HCT116 (cell line): ENCODE measurements around the gene MANEAL. TPM values are rescaled to one million over a fixed set of nuclear protein-coding genes. Genes with fewer than 3 reads are reported as not detected.

Experiments
- ATAC-seq: fragments of 200-7000 bp; cut with Tn5 transposase; 2 replicates; pipeline ENCODE4 v1.9.1; 2020; ENCODE audit warnings: mild to moderate bottlenecking, moderate library complexity
- BruUV-seq: library from RNA; stranded (reverse); fragments of 400-500 nt; replicated peaks from 2 replicates; lab custom pipeline; 2021; lab: Mats Ljungman, UMichigan
- CTCF ChIA-PET: fragments of 300-600 bp; sonication (Branson Sonifier 250); formaldehyde crosslinking; loops from one replicate; lab custom pipeline; 2021; ENCODE audit warnings: antibody characterized with exemption; lab: Charles Lee
- POLR2A ChIA-PET: fragments of 300-600, 350-600 bp; sonication (Branson Sonifier 250); formaldehyde crosslinking; loops from one replicate; lab custom pipeline; 2021; ENCODE audit warnings: antibody characterized with exemption; lab: Charles Lee
- RAD21 ChIA-PET, 2 experiments: fragments of 300-600 bp; sonication (Branson Sonifier 250); formaldehyde crosslinking; loops; one replicate each; lab custom pipeline; 2023; ENCODE audit warnings: low total read pairs in 2 of 2; ENCODE audit not compliant: uncharacterized antibody in 2 of 2, unreplicated experiment in 2 of 2, low non-redundant PET in 1 of 2; lab: Charles Lee
- DNase-seq: peaks from one replicate; pipeline ENCODE4 v3.0.0-alpha.2; 2010; ENCODE audit warnings: low read depth, low spot score
- H2AFZ ChIP-seq: fragments of 200-600 bp; shearing (Covaris generic), sonication (generic); 2 replicates; pipeline ENCODE4 v1.6.1; 2017; ENCODE audit warnings: low read depth, mixed run types, mixed read lengths, antibody characterized with exemption, low read length; ENCODE audit not compliant: poor library complexity, severe bottlenecking
- H3K27ac ChIP-seq: 2 replicates; pipeline ENCODE4 v1.5.1; 2012; ENCODE audit warnings: low read depth, low read length
- H3K27me3 ChIP-seq: fragments of 200-600 bp; sonication (generic); 2 replicates; pipeline ENCODE4 v1.6.1; 2016; ENCODE audit warnings: mixed run types, low read length, mixed read lengths; ENCODE audit not compliant: insufficient read depth
- H3K36me3 ChIP-seq, 2 experiments: fragments of 200-500 bp in 1 of 2; fragments of 200-600 bp in 1 of 2; sonication (Bioruptor generic) in 1 of 2; sonication (generic) in 1 of 2; 2 replicates each; pipeline versions ENCODE4 v1.5.1 to v1.6.1; 2014 to 2016; ENCODE audit warnings: low read length in 2 of 2, inconsistent platforms in 1 of 2, mixed read lengths in 1 of 2, mixed run types in 1 of 2; ENCODE audit not compliant: insufficient read depth in 2 of 2, control insufficient read depth in 1 of 2
- H3K4me1 ChIP-seq, 2 experiments: fragments of 200-600 bp in 1 of 2; sonication (generic) in 1 of 2; 2 replicates each; pipeline versions ENCODE4 v1.5.1 to v1.6.1; 2012 to 2017; ENCODE audit warnings: low read length in 2 of 2, inconsistent platforms in 1 of 2, mild to moderate bottlenecking in 1 of 2, mixed read lengths in 1 of 2, mixed run types in 1 of 2, moderate library complexity in 1 of 2; ENCODE audit not compliant: insufficient read depth in 2 of 2, control insufficient read depth in 1 of 2
- H3K4me2 ChIP-seq: fragments of 200-600 bp; sonication (generic); 2 replicates; pipeline ENCODE4 v1.6.1; 2017; ENCODE audit warnings: mixed run types, low read length, mixed read lengths
- H3K4me3 ChIP-seq, 2 experiments: fragments of 200-600 bp in 1 of 2; sonication (generic) in 1 of 2; replicated peaks in 1 of 2; 2 replicates each; pipeline ENCODE4 v1.5.1; 2011 to 2016; ENCODE audit warnings: low read length in 2 of 2, control low read depth in 1 of 2, low read depth in 1 of 2, mild to moderate bottlenecking in 1 of 2, mixed read lengths in 1 of 2, mixed run types in 1 of 2
- H3K79me2 ChIP-seq: fragments of 200-600 bp; sonication (generic); 2 replicates; pipeline ENCODE4 v1.6.1; 2017; ENCODE audit warnings: mild to moderate bottlenecking, mixed run types, low read length, moderate library complexity, mixed read lengths; ENCODE audit not compliant: insufficient read depth
- H3K9ac ChIP-seq: fragments of 200-600 bp; sonication (generic); 2 replicates; pipeline ENCODE4 v1.6.1; 2016; ENCODE audit warnings: low read length, mixed read lengths
- H3K9me2 ChIP-seq: fragments of 200-600 bp; sonication (generic), shearing (Covaris generic); 2 replicates; pipeline ENCODE4 v1.6.1; 2017; ENCODE audit warnings: mixed run types, mild to moderate bottlenecking, moderate library complexity; ENCODE audit not compliant: insufficient read depth
- H3K9me3 ChIP-seq, 2 experiments: fragments of 200-500 bp in 1 of 2; fragments of 200-600 bp in 1 of 2; sonication (Bioruptor generic) in 1 of 2; sonication (generic) in 1 of 2; 2 replicates each; pipeline ENCODE4 v1.6.1; 2014 to 2017; ENCODE audit warnings: low read length in 2 of 2, mixed read lengths in 2 of 2, inconsistent platforms in 1 of 2, low read depth in 1 of 2, mild to moderate bottlenecking in 1 of 2, mixed run types in 1 of 2, moderate library complexity in 1 of 2; ENCODE audit not compliant: control insufficient read depth in 1 of 2, insufficient read depth in 1 of 2
- H4K20me1 ChIP-seq: fragments of 200-600 bp; sonication (generic), shearing (Covaris generic); 2 replicates; pipeline ENCODE4 v1.6.1; 2017; ENCODE audit warnings: mixed run types, mild to moderate bottlenecking, moderate library complexity; ENCODE audit not compliant: insufficient read depth
- ATF3 ChIP-seq: IDR thresholded peaks from 2 replicates; pipeline ENCODE4 v1.6.1; 2012
- CEBPB ChIP-seq: IDR thresholded peaks from 2 replicates; pipeline ENCODE4 v1.6.1; 2012; ENCODE audit warnings: low read depth
- CTCF ChIP-seq, 3 experiments: fragments of 200-600 bp in 1 of 3; sonication (generic) in 1 of 3; IDR thresholded peaks in 2 of 3; conservative IDR thresholded peaks in 1 of 3; 2 replicates each; pipeline ENCODE4 v1.5.1; 2012 to 2017; ENCODE audit warnings: low read depth in 2 of 3, low read length in 2 of 3, antibody characterized with exemption in 1 of 3, borderline replicate concordance in 1 of 3, control low read depth in 1 of 3, mild to moderate bottlenecking in 1 of 3, mixed read lengths in 1 of 3, mixed run types in 1 of 3, moderate library complexity in 1 of 3; ENCODE audit not compliant: insufficient read depth in 1 of 3
- EGR1 ChIP-seq: IDR thresholded peaks from 2 replicates; pipeline ENCODE4 v1.6.1; 2012; ENCODE audit warnings: low read depth
- ELF1 ChIP-seq: IDR thresholded peaks from 2 replicates; pipeline ENCODE4 v1.6.1; 2012; ENCODE audit warnings: low read depth, borderline replicate concordance
- EZH2 ChIP-seq: fragments of 200-600 bp; sonication (generic); IDR thresholded peaks from 2 replicates; pipeline ENCODE4 v1.6.1; 2017; ENCODE audit warnings: antibody characterized with exemption, mixed run types
- EZH2phosphoT487 ChIP-seq: fragments of 200-600 bp; IDR thresholded peaks from 2 replicates; pipeline ENCODE4 v1.6.1; 2018; ENCODE audit warnings: antibody characterized with exemption, borderline replicate concordance
- FOSL1 ChIP-seq: IDR thresholded peaks from 2 replicates; pipeline ENCODE4 v1.6.1; 2012; ENCODE audit warnings: low read depth
- JUND ChIP-seq: IDR thresholded peaks from 2 replicates; pipeline ENCODE4 v1.6.1; 2012
- MAX ChIP-seq: IDR thresholded peaks from 2 replicates; pipeline ENCODE4 v1.6.1; 2012
- POLR2A ChIP-seq: IDR thresholded peaks from 2 replicates; pipeline ENCODE4 v1.7.0; 2011; ENCODE audit warnings: borderline replicate concordance; ENCODE audit not compliant: insufficient read depth, insufficient read length; ENCODE audit errors: extremely low read depth
- POLR2AphosphoS5 ChIP-seq: IDR thresholded peaks from 2 replicates; pipeline ENCODE4 v1.6.1; 2011; ENCODE audit warnings: mild to moderate bottlenecking, low read depth, low read length, moderate library complexity
- RAD21 ChIP-seq: IDR thresholded peaks from 2 replicates; pipeline ENCODE4 v1.6.1; 2012; ENCODE audit warnings: low read depth, mild to moderate bottlenecking
- REST ChIP-seq: IDR thresholded peaks from 2 replicates; pipeline ENCODE4 v1.6.1; 2012; ENCODE audit warnings: low read depth
- SIN3A ChIP-seq: IDR thresholded peaks from 2 replicates; pipeline ENCODE4 v1.6.1; 2012; ENCODE audit warnings: low read depth
- SP1 ChIP-seq: IDR thresholded peaks from 2 replicates; pipeline ENCODE4 v1.6.1; 2012; ENCODE audit warnings: low read depth
- TCF7L2 ChIP-seq: IDR thresholded peaks from 2 replicates; pipeline ENCODE4 v1.7.0; 2011; ENCODE audit warnings: borderline replicate concordance, inconsistent platforms; ENCODE audit not compliant: insufficient read depth, insufficient read length; ENCODE audit errors: extremely low read depth
- YY1 ChIP-seq: IDR thresholded peaks from 2 replicates; pipeline ENCODE4 v1.6.1; 2011; ENCODE audit warnings: low read length, low read depth, moderate library complexity, mild to moderate bottlenecking; ENCODE audit not compliant: insufficient replicate concordance; ENCODE audit errors: extremely low read depth
- ZFX ChIP-seq: fragments of 450-650 bp; IDR thresholded peaks from 2 replicates; pipeline ENCODE4 v1.6.1; 2017
- ZNF274 ChIP-seq: fragments of 200-500 bp; sonication (Bioruptor generic); IDR thresholded peaks from 2 replicates; pipeline ENCODE4 v1.6.1; 2014; ENCODE audit warnings: mild to moderate bottlenecking, low read depth, low read length, inconsistent platforms
- intact Hi-C: fragments of 100-400 bp; cut with micrococcal nuclease; formaldehyde crosslinking; loops from 2 replicates; pipeline ENCODE4 v1.10.0; 2022
- total RNA-seq: library from RNA; stranded (reverse); gene quantifications from one replicate; pipeline ENCODE4 v1.2.1, GENCODE V29; 2021; ENCODE audit not compliant: unreplicated experiment

MANEAL gene
- total RNA-seq, 1 experiment from 2014 or later: 17.3 TPM

- peaks cover 64% of the 10 kb centered on the region for H3K79me2 ChIP-seq
- TF ChIP-seq JUND (no peak), POLR2AphosphoS5 (no peak; the same call in 1 of the 2 replicates), CTCF (IDR thresholded peaks at IDR 0.05 in 2 of 3, conservative IDR thresholded peaks at IDR 0.05 in 1 of 3; ENCODE audit: borderline replicate concordance in 1 of 3, insufficient read depth in 1 of 3, low read depth in 2 of 3, low read length in 2 of 3) (0 out of 6 replicates have a peak, but pooled peaks of 1 of the 3 experiments have one; percentile 8), EGR1 (peak; percentile 30; the same call in 1 of the 2 replicates), FOSL1 (no peak), ELF1 (no peak), MAX (peak; percentile 25; the same call in 1 of the 2 replicates), SP1 (no peak), REST (no peak), EZH2 (no peak), SIN3A (peak; percentile 55), ZNF274 (no peak), EZH2phosphoT487 (no peak), TCF7L2 (peak; percentile 15), POLR2A (no peak), CEBPB (no peak), RAD21 (no peak), ZFX (no peak), YY1 (no peak), ATF3 (no peak)
- intact Hi-C loops: loop anchor here (1.0 kb wide), 2 partner anchors 52 to 117 kb away; no protein-coding TSS in a partner anchor
- ATAC-seq: peak; percentile 68
- DNase-seq: no peak
- ChIA-PET POLR2A (interaction anchor here (0.6 to 3.1 kb wide), 15 partner anchors 10 to 333 kb away, joined by 3 to 10 read pairs (median 3); partner anchors contain the start of genes CDCA8, EPHA10, MTF1 and SF3A3), CTCF (interaction anchor here (1.1 kb wide), 1 partner anchor 51 kb away, joined by 7 read pairs; the partner anchor contains the start of gene MTF1), RAD21 (interaction anchor here (1.0 to 1.4 kb wide), 2 partner anchors 51 kb away, joined by 4 read pairs; partner anchors contain the start of gene MTF1 (in 2 of the 2))
- H3K4me2 ChIP-seq: peak overlapping the region; percentile 95
- peak overlapping the region; percentile 93 for H3K27ac ChIP-seq
- no peaks in the 10 kb centered on the region for H3K9me3 ChIP-seq
- H3K4me3 ChIP-seq: peak overlapping the region; percentile 78 to 98
- BruUV-seq: TSS peak; percentile 77
- no peaks in the 10 kb centered on the region for H3K27me3 ChIP-seq
- peaks cover 27 to 36% of the 10 kb centered on the region in 2 experiments for H3K36me3 ChIP-seq
- H2AFZ ChIP-seq: no peak overlapping the region
- H4K20me1 ChIP-seq: peaks cover 18% of the 10 kb centered on the region; the same call in 1 of the 2 replicates
- no peaks in the 10 kb centered on the region for H3K9me2 ChIP-seq
- peaks cover 16 to 37% of the 10 kb centered on the region in 2 experiments for H3K4me1 ChIP-seq
- H3K9ac ChIP-seq: peak overlapping the region; percentile 81
These were observed 15.0 kb downstream of the MANEAL start for GRCh38 chr1:37808369-37809319.
